Uterus (tissue), 4 donors: ENCODE results near the gene GRIK3. TPM values are rescaled to one million over a fixed set of nuclear protein-coding genes. Genes with fewer than 3 reads are reported as not detected.

Experiments
- DNase-seq, 2 donors: peaks; one replicate each; pipeline ENCODE4 v3.0.0-alpha.2; 2019 to 2020
- H3K27ac ChIP-seq, 2 donors: fragments of 200-600 bp; sonication (generic); 1 replicate in 1 of 2; 2 replicates in 1 of 2; pipeline ENCODE4 v1.5.1; 2016 to 2018
- H3K27me3 ChIP-seq, 2 donors: fragments of 200-600 bp; sonication (generic); one replicate each; pipeline ENCODE4 v1.5.1; 2018 to 2019; ENCODE audit warnings: control low read depth in 1 of 2
- H3K36me3 ChIP-seq, 2 donors: fragments of 200-600 bp; sonication (generic); one replicate each; pipeline ENCODE4 v1.5.1; 2019; ENCODE audit warnings: control low read depth in 1 of 2
- H3K4me1 ChIP-seq, 2 donors: fragments of 200-600 bp; sonication (generic); one replicate each; pipeline ENCODE4 v1.5.1; 2018 to 2019; ENCODE audit warnings: control low read depth in 1 of 2
- H3K4me3 ChIP-seq, 2 donors: fragments of 200-600 bp; sonication (generic); 1 replicate in 1 of 2; 2 replicates in 1 of 2; pipeline ENCODE4 v1.5.1; 2018 to 2019; ENCODE audit warnings: mild to moderate bottlenecking in 1 of 2
- H3K9me3 ChIP-seq, 2 donors: fragments of 200-600 bp; sonication (generic); one replicate each; pipeline ENCODE4 v1.5.1; 2019; ENCODE audit warnings: control low read depth in 1 of 2
- POLR2A ChIP-seq, 2 donors: fragments of 450-650 bp; IDR thresholded peaks; one replicate each; pipeline ENCODE4 v1.6.1; 2016; ENCODE audit warnings: antibody characterized with exemption in 2 of 2, mild to moderate bottlenecking in 1 of 2, moderate library complexity in 1 of 2
- intact Hi-C: fragments of 100-400 bp; cut with DNase I; formaldehyde crosslinking; loops from one replicate; pipeline ENCODE4 v1.15.1; 2023; ENCODE audit warnings: low total_unique reads
- total RNA-seq, 4 donors: library from RNA; depleted of rRNA in 3 of 4; stranded (reverse); fragments of >200 nt in 3 of 4; gene quantifications; one replicate each; pipeline versions ENCODE4 v1.1.0 to v1.2.4, GENCODE V29; 2014 to 2023
- TF ChIP-seq, protein P1 (sequence below), 4 experiments: fragments of 200-600 bp in 2 of 4; fragments of 450-650 bp in 2 of 4; sonication (generic) in 2 of 4; IDR thresholded peaks; one replicate each; pipeline ENCODE4 v1.5.1; 2016 to 2019; ENCODE audit warnings: antibody characterized with exemption in 4 of 4, mild to moderate bottlenecking in 2 of 4, moderate library complexity in 1 of 4
- donor health status: DM: yes; HTN: yes; CAD: no.

Gene GRIK3
- total RNA-seq, 4 donors from 2014 or later, result 0.52 to 1.6 TPM; not detected in 2

DNA sequence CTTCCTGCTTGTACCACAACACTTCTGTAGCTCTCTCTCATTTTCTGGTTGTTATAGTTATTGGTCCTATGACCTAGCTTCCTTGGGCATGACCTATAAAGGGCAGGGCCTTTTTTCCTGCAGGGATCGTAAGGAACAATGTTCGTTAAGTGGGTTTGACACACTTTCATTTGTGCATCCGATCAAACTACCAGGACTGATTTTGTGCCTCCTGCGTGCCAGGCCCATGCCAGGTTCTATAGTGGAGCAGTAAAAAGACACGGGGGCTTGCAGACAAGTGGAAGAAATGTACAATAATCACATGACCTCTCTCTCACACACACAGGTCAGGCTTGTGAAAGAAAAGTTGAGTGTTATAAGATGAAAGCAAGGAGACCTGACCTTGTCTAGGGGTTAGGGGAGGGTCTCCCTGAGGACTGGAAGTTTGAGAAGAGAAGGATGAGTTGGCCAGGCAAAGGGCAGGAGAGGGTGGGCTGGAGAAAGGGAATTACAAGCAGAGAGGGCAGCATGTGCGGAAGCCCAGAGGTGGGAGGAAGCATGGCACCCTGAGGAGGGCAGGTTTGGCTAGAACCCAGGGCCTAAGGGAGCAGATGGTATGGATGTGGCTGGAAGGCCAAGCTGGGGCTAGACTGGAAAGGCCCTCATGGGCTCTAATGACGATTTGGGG is 145.4 kb downstream of the GRIK3 start:
- no peaks in the 10 kb centered on the region for H3K36me3 ChIP-seq
- no peaks in the 10 kb centered on the region for H3K4me1 ChIP-seq
- no peak for TF ChIP-seq POLR2A (IDR thresholded peaks at IDR 0.05)
- TF ChIP-seq, protein P1, sequence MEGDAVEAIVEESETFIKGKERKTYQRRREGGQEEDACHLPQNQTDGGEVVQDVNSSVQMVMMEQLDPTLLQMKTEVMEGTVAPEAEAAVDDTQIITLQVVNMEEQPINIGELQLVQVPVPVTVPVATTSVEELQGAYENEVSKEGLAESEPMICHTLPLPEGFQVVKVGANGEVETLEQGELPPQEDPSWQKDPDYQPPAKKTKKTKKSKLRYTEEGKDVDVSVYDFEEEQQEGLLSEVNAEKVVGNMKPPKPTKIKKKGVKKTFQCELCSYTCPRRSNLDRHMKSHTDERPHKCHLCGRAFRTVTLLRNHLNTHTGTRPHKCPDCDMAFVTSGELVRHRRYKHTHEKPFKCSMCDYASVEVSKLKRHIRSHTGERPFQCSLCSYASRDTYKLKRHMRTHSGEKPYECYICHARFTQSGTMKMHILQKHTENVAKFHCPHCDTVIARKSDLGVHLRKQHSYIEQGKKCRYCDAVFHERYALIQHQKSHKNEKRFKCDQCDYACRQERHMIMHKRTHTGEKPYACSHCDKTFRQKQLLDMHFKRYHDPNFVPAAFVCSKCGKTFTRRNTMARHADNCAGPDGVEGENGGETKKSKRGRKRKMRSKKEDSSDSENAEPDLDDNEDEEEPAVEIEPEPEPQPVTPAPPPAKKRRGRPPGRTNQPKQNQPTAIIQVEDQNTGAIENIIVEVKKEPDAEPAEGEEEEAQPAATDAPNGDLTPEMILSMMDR (IDR thresholded peaks at IDR 0.05), result no peak
- no peak overlapping the region for H3K4me3 ChIP-seq
- H3K27me3 ChIP-seq, result peaks cover 0 to 4% of the 10 kb centered on the region in 2 donors
- no peak for DNase-seq
- intact Hi-C loops, result no loop called here
- H3K27ac ChIP-seq, result no peak overlapping the region
- H3K9me3 ChIP-seq, result no peaks in the 10 kb centered on the region

DNA sequence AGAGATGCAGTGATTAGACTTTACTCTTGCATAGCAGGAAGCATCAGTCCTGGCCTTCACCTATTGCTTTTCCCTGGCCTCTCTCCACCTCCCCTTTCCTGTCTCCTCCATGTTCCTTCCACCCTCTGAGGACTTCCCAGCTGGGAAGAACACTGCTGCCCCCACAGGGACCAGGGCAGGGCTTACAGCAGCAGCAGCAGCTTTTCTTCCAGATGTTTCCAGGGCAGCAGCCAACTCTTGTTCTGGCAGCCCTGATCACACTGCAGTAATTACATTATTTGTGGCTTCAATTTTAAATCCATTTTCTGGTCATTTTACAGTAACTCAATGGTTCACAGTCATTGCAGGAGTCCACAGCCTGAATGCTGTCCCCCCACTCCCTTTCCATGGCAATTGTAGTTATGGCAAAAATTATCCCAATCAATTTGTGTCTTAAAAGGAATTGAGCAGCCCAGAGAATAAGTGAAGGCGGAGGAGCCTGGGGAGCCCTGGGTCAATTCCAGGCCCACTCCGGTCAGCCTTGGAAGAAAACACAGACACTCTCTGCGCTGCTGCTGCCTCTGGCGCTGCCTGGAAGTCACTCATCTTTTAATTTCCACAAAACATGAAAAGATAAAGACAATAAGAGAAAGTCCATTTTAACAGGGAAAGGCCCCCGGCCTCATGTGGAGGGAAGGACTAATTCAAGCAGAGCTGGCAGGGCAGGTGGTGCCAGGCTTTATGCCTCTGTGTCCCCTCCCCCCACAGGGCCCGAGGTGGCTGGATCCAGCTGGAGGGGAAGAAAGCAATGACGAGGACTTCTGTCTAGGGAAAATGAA is 148.6 kb downstream of the GRIK3 start:
- Histone ChIP-seq H3K9me3 (no peaks in the 10 kb centered on the region), H3K36me3 (no peaks in the 10 kb centered on the region), H3K4me1 (no peaks in the 10 kb centered on the region), H3K27me3 (peaks cover 0 to 4% of the 10 kb centered on the region in 2 donors), H3K27ac (no peak overlapping the region), H3K4me3 (no peak overlapping the region)
- no peak for TF ChIP-seq POLR2A (IDR thresholded peaks at IDR 0.05)
- TF ChIP-seq, protein P1 (IDR thresholded peaks at IDR 0.05), result no peak
- intact Hi-C loops, result no loop called here
- DNase-seq, result no peak

DNA sequence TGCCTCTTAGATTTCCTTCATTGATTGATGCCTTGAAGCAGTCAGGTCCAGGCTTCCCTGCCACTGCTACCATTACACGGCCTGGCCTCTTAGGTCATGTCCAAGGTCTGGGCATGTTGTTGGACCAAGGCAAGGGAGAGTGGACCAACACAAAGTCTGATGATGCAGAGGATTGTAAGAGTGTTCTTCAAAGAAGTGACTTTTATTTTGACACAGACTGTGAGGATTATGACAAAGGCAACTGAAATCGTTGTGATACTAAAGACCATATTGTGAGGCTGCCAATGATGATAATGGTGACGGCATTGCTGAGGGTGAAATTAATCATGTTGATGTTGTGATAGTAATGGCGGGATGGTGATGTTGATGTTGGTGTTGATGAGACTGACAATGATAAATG is 149.5 kb downstream of the GRIK3 start:
- Histone ChIP-seq H3K4me1 (no peaks in the 10 kb centered on the region), H3K27me3 (peaks cover 0 to 4% of the 10 kb centered on the region in 2 donors), H3K36me3 (no peaks in the 10 kb centered on the region), H3K27ac (no peak overlapping the region), H3K9me3 (no peaks in the 10 kb centered on the region), H3K4me3 (no peak overlapping the region)
- no peak for TF ChIP-seq POLR2A (IDR thresholded peaks at IDR 0.05)
- TF ChIP-seq, protein P1 (IDR thresholded peaks at IDR 0.05), result no peak
- no peak for DNase-seq
- intact Hi-C loops, result no loop called here

DNA sequence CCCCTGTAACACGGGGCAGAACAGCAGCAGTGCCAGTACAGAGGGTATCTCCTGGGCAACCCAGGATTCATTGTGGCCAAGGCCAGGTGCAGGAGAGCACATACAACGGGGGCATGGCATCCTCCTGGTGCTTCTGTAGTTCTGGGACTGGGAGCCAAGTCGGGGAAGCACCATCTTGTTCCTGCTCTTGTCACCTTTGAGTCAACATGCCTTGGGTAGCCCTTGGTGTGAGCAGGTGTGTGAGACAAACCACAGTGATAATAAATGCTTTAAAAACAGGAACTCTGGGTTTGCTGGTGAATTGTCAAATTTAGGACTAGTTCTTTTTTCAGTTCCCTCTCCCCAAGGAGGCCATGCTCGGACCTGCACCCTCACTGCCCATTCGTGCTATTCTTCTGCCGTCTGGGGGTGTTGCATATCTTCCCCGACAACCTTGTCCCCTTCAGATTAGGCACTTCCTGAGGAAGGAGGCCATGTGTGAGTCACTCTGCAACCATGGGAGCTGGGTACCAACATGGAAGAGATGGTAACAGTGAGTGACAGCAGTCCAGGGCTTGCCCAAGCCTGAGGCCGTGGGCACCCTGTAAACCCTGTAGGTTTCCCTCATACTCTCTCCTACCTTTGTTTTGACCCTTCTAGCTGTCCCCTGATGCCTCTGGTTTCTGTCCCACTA is 150.2 kb downstream of the GRIK3 start:
- no peak for TF ChIP-seq POLR2A (IDR thresholded peaks at IDR 0.05)
- TF ChIP-seq, protein P1 (IDR thresholded peaks at IDR 0.05), result no peak
- intact Hi-C loops, result no loop called here
- Histone ChIP-seq H3K4me3 (no peak overlapping the region), H3K27me3 (peaks cover 0 to 4% of the 10 kb centered on the region in 2 donors), H3K4me1 (no peaks in the 10 kb centered on the region), H3K36me3 (no peaks in the 10 kb centered on the region), H3K27ac (no peak overlapping the region), H3K9me3 (no peaks in the 10 kb centered on the region)
- DNase-seq, result no peak
